ENCODE data around the gene HPCA.

Gene HPCA

GRCh38 chr1:32871364-32872191 lies 14.7 kb upstream of the HPCA start:
- DNase-seq, result no peak

GRCh38 chr1:32872192-32872460 lies 14.2 kb upstream of the HPCA start:
- no peak for DNase-seq

DNA sequence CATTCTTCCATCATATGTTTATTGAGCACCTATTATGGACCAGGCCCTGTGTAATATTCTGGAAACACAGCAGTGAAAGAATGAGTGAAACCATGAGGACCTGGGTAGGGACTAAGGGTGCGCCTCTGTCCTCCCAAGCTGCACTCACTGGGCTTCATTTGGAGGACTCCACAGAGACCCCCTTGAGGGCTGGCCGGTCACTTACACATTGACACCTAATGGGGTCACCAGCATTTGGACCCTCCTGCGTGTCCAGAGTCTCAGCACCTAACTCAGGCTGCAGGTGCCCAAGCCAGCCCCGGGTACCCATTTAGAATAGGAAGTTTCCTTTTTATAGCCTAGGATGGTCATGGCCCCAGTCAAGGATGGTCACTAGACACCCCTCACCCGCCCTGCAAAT lies 12.8 kb upstream of the HPCA start:
- no peak for DNase-seq

DNA sequence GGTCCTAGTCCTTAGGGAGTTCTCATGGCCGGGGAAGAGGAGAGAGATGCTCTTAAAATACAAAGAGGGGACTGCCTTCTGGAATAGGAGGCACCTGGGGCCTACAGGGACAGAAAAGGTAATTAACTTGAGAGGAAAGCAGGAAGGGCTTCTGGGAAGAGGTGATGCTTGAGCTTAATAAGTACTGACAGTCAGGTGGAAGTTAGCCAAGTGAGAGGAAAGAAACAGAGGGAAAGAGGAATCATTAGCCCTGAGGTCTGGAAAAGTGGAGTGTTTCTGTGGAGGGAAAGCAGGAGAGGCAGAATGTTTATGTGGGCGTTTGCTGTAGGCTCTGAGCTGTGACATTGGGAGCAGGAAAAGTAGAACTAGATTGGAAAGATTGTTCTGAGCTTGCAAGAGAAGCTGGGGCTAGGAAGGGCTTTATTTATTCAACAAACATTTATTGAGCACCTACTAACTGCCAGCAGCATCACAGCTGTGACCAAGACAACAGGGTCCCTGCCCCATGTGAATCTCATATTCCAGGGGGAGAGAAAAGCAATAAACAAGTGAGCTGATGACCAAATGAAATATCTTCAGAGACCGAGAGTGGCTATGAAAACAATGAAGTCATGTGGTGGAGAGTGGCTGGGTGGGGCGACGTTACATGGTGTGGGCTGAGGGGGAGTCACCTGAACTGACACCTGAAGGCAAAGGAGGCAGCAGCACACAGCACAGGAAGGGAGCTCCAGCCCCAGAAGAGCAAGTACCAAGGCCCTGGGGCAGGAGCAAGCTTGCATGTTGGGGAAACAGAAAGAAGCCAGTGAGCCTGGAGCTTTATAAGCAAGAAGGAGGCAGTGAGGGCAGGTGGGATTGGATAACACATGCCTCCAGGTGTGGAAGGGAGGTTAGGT lies 11.2 kb upstream of the HPCA start:
- no peak for DNase-seq

GRCh38 chr1:32876341-32877210 lies 9.7 kb upstream of the HPCA start:
- DNase-seq, result no peak

GRCh38 chr1:32877211-32878110 lies 8.8 kb upstream of the HPCA start:
- DNase-seq, result no peak

- no peak for DNase-seq
These were observed 8.1 kb upstream of the HPCA start for GRCh38 chr1:32878183-32878582.

DNA sequence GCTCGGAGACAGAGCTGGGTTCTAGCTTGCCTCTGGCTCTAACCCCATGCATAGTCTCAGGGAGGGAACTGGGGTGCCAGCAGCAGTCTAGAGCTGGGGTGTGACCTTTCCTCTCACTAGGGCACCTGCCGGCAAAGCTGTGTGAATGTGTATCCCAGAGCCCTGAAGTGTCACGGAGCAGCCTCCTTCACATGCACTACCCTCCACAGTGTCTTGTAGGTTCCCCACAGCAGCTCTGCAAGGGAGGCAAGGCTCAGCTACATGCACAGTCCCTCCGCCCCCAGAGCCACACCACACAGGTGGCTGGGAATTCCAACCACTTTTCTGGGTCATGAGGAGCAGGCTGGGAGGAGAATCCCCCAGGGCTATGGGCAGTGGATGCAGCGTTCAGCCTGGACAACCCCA lies 7.7 kb upstream of the HPCA start:
- no peak for DNase-seq

GRCh38 chr1:32881291-32881690 lies 5.0 kb upstream of the HPCA start:
- DNase-seq, result no peak

DNA sequence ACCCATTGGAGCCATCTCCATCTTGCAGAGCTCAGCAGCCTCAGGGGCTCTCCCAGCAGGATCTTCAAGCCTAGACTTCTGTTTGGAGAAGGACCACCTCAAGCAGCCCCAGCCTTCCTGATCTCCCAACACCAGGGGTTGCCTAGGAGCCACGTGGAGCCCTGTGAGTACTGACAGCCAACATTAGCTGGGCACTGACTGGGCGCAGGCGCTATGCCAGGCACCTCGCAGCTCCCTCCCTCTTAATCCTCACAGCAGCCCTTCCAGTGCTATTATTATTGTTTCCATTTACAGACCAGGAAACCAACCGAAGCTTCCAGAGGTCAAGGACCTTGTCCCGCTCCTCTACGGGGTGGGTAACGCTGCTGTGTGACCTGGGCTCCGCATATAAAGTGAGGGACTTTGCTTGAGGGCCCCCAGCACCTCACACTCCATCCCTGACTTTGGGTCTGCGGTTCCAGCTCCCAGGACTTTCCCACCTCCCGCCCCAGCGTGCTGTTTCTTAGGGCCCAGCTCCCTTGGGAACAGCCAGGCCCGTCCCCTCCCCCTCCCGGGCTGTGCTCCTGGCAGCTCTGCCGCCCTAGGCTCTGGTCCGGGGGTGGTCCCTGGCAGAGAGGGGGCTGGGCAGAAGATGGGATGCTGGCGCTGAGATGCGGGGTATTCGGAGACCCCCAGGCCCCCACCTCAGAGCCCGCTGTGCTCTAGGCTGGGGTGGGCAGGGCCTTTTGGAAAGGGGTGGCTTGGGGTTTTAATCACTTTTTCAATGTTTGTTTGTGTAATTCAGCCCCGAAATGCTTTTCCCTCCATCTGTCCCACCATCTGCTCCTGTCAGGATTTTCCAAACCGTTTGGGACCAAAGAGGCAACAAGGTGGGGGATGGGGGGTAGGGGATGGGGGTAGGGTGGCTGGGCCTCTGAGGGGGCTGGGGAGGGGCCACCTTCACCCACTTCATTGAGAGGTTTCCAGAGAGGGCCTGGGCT lies 4.1 kb upstream of the HPCA start:
- DNase-seq, result no peak

GRCh38 chr1:32883338-32884031 lies 2.8 kb upstream of the HPCA start:
- no peak for DNase-seq

GRCh38 chr1:32884032-32884372 lies 2.3 kb upstream of the HPCA start:
- DNase-seq, result no peak

- DNase-seq, result no peak
These were observed 1.6 kb upstream of the HPCA start for GRCh38 chr1:32884726-32885125.

DNA sequence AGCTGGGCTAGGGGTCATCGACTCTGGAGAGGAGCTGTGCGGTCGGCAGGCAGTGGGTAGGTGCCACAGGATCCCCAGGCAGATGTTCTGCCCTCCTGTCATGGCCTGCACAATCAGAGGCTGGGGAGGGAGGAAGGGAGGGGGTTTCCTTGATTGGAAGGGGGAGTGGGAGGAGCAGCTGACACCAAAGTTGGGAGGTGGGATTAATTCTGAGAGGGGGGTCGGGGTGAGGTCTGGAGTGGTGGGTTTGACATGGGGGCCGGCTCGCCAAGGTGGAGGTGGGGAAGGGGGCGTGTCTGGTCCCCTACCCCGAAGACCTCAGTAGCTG lies 651 bp upstream of the HPCA start:
- no peak for DNase-seq

GRCh38 chr1:32886828-32887414 lies 630 bp downstream of the HPCA start:
- DNase-seq, result no peak

- DNase-seq, result no peak
These were observed 1.3 kb downstream of the HPCA start for GRCh38 chr1:32887623-32888022.

DNA sequence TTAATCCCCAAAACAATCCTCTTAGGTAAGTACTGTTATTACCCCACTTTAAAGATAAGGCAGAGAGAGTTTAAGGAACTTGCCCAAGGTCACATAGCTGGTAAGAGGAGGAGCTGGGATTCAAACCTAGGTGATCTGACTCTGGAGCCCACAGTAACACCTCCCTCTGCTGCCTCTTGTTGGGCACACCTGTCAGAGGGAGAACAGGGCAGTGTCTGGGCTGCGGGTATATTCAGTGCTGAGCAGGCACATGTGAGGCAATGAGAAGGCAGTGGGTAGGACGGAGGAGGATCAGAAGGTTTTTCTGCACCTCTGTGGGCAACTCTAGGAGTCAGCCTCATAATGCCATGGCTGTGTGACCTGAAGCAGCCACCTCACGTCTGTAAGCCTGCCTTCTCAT lies 1.8 kb downstream of the HPCA start:
- DNase-seq, result no peak

DNA sequence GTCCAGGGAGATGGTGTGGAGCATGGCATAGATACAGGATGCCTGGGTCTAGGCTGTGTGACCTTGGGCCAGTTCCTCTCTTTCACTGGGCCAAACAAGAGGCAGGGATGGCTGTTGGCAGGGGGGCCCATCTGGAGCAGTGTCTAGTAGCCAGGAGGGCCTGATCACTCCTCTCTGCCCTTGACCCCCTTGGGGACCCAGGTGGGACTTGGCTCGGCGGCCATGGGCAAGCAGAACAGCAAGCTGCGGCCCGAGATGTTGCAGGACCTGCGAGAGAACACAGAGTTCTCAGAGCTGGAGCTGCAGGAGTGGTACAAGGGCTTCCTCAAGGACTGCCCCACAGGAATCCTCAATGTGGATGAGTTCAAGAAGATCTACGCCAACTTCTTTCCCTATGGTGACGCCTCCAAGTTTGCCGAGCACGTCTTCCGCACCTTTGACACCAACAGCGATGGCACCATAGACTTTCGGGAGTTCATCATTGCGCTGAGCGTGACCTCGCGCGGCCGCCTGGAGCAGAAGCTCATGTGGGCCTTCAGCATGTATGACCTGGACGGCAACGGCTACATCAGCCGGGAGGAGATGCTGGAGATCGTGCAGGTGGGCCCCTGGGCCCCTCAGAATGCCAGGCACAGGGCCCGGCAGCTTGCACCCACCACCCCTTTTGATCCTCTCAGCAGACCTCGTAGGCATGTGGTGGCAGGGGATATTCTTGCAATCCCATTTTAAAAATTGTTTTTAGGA lies 2.6 kb downstream of the HPCA start:
- DNase-seq, result no peak

- DNase-seq, result no peak
These were observed 3.5 kb downstream of the HPCA start for GRCh38 chr1:32889731-32890278.

Data from stimulated activated CD4-positive, alpha-beta T cell treated with anti-CD3 and anti-CD28 coated beads, Interleukin-12 subunit alpha, Interleukin-12 subunit beta, amount 100 ng/mL, for 4 hours (primary cell).